Mammary epithelial cell (primary cell): ENCODE measurements around the gene PPIL4.

Experiments
- CTCF ChIP-seq, 2 donors: IDR thresholded peaks in 1 of 2; conservative IDR thresholded peaks in 1 of 2; 2 replicates each; pipeline ENCODE4 v1.5.1; 2011 to 2012; ENCODE audit warnings: inconsistent platforms in 2 of 2, low read length in 2 of 2, mild to moderate bottlenecking in 2 of 2, control low read depth in 1 of 2, low read depth in 1 of 2; ENCODE audit not compliant: insufficient read depth in 1 of 2; ENCODE audit errors: extremely low read depth in 1 of 2
- EZH2 ChIP-seq: IDR thresholded peaks from 2 replicates; pipeline ENCODE4 v1.6.1; 2012; ENCODE audit warnings: low read length, inconsistent platforms, borderline replicate concordance

GRCh38 chr6:149567194-149567586 lies 21.3 kb upstream of the PPIL4 start:
- TF ChIP-seq EZH2: no peak
- no peak for TF ChIP-seq CTCF (conservative IDR thresholded peaks at IDR 0.05 in 1 of 2, IDR thresholded peaks at IDR 0.05 in 1 of 2; ENCODE audit: extremely low read depth in 1 of 2, insufficient read depth in 1 of 2, low read depth in 1 of 2, low read length in 2 of 2)
